ENCODE measurements around the gene VSTM5. TPM values are rescaled to one million over a fixed set of nuclear protein-coding genes. Genes with fewer than 3 reads are reported as not detected.

Gene VSTM5
- total and polyA plus RNA-seq, 2 donors (not counting 3 experiments of a cell fraction or from before 2014, with no cell fraction given) = 0.03 TPM; not detected in 1

DNA sequence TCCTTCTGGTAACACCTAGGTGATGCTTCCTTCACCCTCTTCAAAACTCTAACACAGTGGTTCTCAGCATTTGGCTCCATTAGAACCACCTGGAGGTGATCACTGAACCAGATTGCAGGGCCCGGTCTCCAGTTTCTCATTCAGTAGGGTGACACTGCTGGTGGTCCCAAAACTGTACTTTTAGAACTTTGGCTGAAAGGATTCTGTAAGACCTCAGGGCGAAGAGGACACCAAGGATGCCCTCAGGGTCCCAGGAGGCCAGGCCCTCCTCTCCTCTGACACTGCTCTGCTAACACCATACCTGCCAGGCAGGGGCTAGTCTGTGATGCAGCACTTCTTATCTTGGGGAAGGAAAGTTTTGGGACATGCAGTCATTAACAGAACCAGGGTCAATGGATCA, 9.0 kb downstream of the VSTM5 start:
- intact Hi-C loops (cut with micrococcal nuclease) = no loop called here
- H3K9me1 ChIP-seq (replicated peaks; ENCODE audit: control insufficient read depth, extremely low read depth, insufficient read depth, low read length) = no peaks in the 10 kb centered on the region
- dilution Hi-C loops (cut with MboI; ENCODE audit: extremely low pct_ligation_motif_present, low sequenced_read_pairs) = no loop called here

DNA sequence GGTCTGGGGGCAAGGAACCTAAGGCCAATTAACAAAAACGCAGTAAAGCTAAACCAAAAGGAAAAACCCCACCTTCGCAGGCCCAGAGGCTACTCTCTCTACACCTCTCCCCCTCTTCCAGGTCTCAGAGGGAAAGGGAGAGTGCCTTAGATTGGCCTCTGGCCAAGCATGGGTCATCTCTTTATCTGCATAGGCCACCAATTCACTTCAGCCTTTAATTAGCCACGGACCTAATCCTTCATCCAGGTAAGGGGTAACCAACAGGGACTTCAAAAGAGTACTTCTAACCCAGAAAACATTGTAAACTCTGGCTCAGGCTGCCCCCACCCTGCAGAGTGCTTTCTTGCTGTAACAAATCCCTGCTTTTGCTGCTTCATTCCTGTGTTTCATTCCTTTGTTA, 9.4 kb downstream of the VSTM5 start:
- CTCF ChIA-PET = no interaction called here
- no TSS peak for BruUV-seq (replicated peaks)
- FAIRE-seq = no peak

More for the DNA sequence above, 9.0 kb downstream of the VSTM5 start:
- no peak overlapping the region for H3K4me3 ChIP-seq (replicated peaks in 1 of 3; ENCODE audit: insufficient read depth in 1 of 3, low read depth in 1 of 3, low read length in 3 of 3)
- DNase-seq (ENCODE audit: low read depth, low spot score) (no peak), FAIRE-seq (no peak)
- H3K4me1 ChIP-seq (ENCODE audit: control insufficient read depth, extremely low read depth, insufficient read depth, low read length) = no peaks in the 10 kb centered on the region
- ChIA-PET POLR2A (no interaction called here), CTCF (interaction anchor here (0.9 kb wide), 1 partner anchor 16 kb away, joined by 4 read pairs; no protein-coding TSS in a partner anchor)
- H4K20me1 ChIP-seq (replicated peaks; ENCODE audit: control insufficient read depth, extremely low read depth, insufficient read depth, low read length) = no peaks in the 10 kb centered on the region
- no peaks in the 10 kb centered on the region for H3K9me3 ChIP-seq (replicated peaks; ENCODE audit: control insufficient read depth, insufficient read depth, low read length)
- no peak overlapping the region for H3K4me2 ChIP-seq (ENCODE audit: insufficient read depth, low read length)
- H3K27ac ChIP-seq (ENCODE audit: insufficient read depth, low read depth, low read length) = no peak overlapping the region
- no peak overlapping the region for H3K9ac ChIP-seq (replicated peaks; ENCODE audit: extremely low read depth, insufficient read depth, low read length)
- no peak overlapping the region for H2AFZ ChIP-seq (ENCODE audit: low read depth, low read length)
- no peaks in the 10 kb centered on the region for H3K79me2 ChIP-seq (ENCODE audit: control insufficient read depth, insufficient read depth, low read length)
- TF ChIP-seq MYC (IDR thresholded peaks at IDR 0.05; ENCODE audit: low read depth, low read length) (no peak), GATA2 (IDR thresholded peaks at IDR 0.05; ENCODE audit: insufficient read depth, insufficient read length, low read depth, low read length) (no peak), FOS (IDR thresholded peaks at IDR 0.05; ENCODE audit: borderline replicate concordance, insufficient read depth, low read length) (no peak)
- TF ChIP-seq, protein P1, sequence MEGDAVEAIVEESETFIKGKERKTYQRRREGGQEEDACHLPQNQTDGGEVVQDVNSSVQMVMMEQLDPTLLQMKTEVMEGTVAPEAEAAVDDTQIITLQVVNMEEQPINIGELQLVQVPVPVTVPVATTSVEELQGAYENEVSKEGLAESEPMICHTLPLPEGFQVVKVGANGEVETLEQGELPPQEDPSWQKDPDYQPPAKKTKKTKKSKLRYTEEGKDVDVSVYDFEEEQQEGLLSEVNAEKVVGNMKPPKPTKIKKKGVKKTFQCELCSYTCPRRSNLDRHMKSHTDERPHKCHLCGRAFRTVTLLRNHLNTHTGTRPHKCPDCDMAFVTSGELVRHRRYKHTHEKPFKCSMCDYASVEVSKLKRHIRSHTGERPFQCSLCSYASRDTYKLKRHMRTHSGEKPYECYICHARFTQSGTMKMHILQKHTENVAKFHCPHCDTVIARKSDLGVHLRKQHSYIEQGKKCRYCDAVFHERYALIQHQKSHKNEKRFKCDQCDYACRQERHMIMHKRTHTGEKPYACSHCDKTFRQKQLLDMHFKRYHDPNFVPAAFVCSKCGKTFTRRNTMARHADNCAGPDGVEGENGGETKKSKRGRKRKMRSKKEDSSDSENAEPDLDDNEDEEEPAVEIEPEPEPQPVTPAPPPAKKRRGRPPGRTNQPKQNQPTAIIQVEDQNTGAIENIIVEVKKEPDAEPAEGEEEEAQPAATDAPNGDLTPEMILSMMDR (IDR thresholded peaks at IDR 0.05; ENCODE audit: extremely low read depth in 1 of 2, insufficient read depth in 1 of 2, low read depth in 1 of 2, low read length in 2 of 2) = no peak
- H3K27me3 ChIP-seq (ENCODE audit: control insufficient read depth in 2 of 2, insufficient read depth in 2 of 2, low read length in 2 of 2) = peaks cover 0 to 3% of the 10 kb centered on the region in 2 experiments
- H3K36me3 ChIP-seq (ENCODE audit: control insufficient read depth in 2 of 2, extremely low read depth in 1 of 2, insufficient read depth in 2 of 2, low read length in 2 of 2) = no peaks in the 10 kb centered on the region
- BruUV-seq (replicated peaks) = no TSS peak

More for the DNA sequence above, 9.4 kb downstream of the VSTM5 start:
- no peaks in the 10 kb centered on the region for H3K9me3 ChIP-seq (replicated peaks; ENCODE audit: control insufficient read depth, insufficient read depth, low read length)
- no peaks in the 10 kb centered on the region for H3K79me2 ChIP-seq (ENCODE audit: control insufficient read depth, insufficient read depth, low read length)
- no peaks in the 10 kb centered on the region for H4K20me1 ChIP-seq (replicated peaks; ENCODE audit: control insufficient read depth, extremely low read depth, insufficient read depth, low read length)
- no peak overlapping the region for H3K4me2 ChIP-seq (ENCODE audit: insufficient read depth, low read length)
- H2AFZ ChIP-seq (ENCODE audit: low read depth, low read length) = no peak overlapping the region
- no peaks in the 10 kb centered on the region for H3K36me3 ChIP-seq (ENCODE audit: control insufficient read depth in 2 of 2, extremely low read depth in 1 of 2, insufficient read depth in 2 of 2, low read length in 2 of 2)
- H3K4me3 ChIP-seq (replicated peaks in 1 of 3; ENCODE audit: insufficient read depth in 1 of 3, low read depth in 1 of 3, low read length in 3 of 3) = no peak overlapping the region
- intact Hi-C loops (cut with micrococcal nuclease) (no loop called here), dilution Hi-C loops (cut with MboI; ENCODE audit: extremely low pct_ligation_motif_present, low sequenced_read_pairs) (no loop called here)
- no peak overlapping the region for H3K9ac ChIP-seq (replicated peaks; ENCODE audit: extremely low read depth, insufficient read depth, low read length)
- peaks cover 0 to 3% of the 10 kb centered on the region in 2 experiments for H3K27me3 ChIP-seq (ENCODE audit: control insufficient read depth in 2 of 2, insufficient read depth in 2 of 2, low read length in 2 of 2)
- POLR2A ChIA-PET = no interaction called here
- no peak for DNase-seq (ENCODE audit: low read depth, low spot score)
- no peak overlapping the region for H3K27ac ChIP-seq (ENCODE audit: insufficient read depth, low read depth, low read length)
- TF ChIP-seq POLR2A (IDR thresholded peaks at IDR 0.05; ENCODE audit: low read depth, low read length) (no peak), EZH2 (IDR thresholded peaks at IDR 0.05; ENCODE audit: borderline replicate concordance, low read depth, low read length, severe bottlenecking) (no peak), MYC (IDR thresholded peaks at IDR 0.05; ENCODE audit: low read depth, low read length) (no peak), POLR2AphosphoS5 (IDR thresholded peaks at IDR 0.05; ENCODE audit: insufficient read depth, low read depth, low read length) (no peak)
- no peaks in the 10 kb centered on the region for H3K9me1 ChIP-seq (replicated peaks; ENCODE audit: control insufficient read depth, extremely low read depth, insufficient read depth, low read length)
- H3K4me1 ChIP-seq (ENCODE audit: control insufficient read depth, extremely low read depth, insufficient read depth, low read length) = no peaks in the 10 kb centered on the region

Measured in endothelial cell of umbilical vein (primary cell).